NCI-H146 treated with DMSO at 0.1 percent for 48 hours (cell line): ENCODE results near the gene ZNF219.
"Not testable (repeated sequence)": the region's sequence is repeated elsewhere in the genome, so short reads cannot be mapped to it uniquely, and the experiment has no call there.

Experiments used
- DNase-seq: peaks from one replicate; lab custom pipeline; 2025; ENCODE audit not compliant: unreplicated experiment; lab: John Stamatoyannopoulos, UW

The ZNF219 gene

GRCh38 chr14:21049271-21049673, 49.2 kb downstream of the ZNF219 start:
- DNase-seq: no peak

DNA sequence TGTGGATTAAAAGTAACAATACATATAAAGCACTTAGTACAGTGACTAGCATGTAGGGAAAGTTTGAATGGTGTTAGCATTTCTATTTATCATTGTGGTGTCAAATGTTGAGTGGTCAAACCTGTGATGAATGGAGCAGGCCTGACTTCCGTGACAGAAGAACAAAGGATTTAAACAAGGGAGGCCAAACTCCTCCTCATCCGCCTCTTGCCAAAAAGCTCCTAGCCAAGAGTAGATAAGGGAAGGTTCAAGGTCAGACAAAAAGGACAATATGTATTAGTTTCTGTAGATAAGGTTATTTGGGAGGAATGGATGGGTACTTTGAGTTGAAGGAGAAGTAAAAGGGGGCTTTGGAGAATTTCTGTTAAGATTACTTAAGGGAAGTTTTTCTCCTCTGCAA, 49.8 kb downstream of the ZNF219 start:
- no peak for DNase-seq

DNA sequence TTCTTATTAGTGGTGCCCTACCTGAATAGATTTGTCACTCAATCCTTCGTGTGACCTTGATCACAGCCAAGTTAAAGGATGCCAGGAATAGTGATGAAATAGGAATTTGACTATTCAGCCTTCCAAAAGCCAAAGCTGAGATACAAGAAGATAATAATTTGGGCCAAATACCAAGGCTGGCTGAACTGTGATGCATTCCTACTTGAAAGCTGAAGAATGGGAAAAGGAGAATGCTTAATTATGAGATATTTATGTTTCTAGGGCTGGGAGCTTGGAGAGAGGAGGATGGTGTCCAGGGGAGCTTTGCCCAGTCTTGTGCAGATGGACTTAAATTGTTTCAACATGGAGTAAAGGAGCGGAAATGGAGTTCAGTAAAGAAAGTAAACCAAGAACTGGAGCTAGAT, 51.1 kb downstream of the ZNF219 start:
- DNase-seq: no peak

DNA sequence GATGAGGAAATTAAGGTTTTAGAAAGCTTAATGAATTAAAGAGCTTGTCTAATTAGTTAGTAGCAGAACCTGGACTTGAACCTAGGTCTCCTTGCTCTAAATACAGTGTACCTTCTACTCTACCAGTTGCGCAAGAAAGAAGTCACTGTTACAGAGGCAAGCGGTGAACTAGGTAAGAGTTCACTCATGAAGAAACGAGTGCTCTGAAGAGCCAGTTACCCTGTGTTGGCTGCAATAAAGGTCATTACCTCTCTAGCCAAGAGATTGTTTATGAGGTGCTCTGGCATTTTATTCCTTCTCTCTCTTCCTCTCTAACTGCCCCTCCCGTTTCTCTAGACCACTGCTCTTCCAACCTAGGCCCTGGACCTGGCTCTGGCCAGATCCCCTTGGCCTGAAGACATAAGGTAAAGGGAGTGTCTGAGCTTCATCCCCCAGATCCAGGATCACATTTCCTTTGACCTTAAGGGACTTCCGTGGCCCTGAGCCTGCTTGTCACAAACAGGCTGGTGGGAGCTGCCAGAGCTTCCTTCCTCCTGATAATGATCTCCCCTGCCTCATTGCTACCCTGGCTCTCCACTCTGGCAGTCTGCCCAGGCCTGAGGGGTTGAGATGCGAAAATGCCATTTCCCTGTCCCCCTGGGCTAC, 54.4 kb downstream of the ZNF219 start:
- DNase-seq: no peak

DNA sequence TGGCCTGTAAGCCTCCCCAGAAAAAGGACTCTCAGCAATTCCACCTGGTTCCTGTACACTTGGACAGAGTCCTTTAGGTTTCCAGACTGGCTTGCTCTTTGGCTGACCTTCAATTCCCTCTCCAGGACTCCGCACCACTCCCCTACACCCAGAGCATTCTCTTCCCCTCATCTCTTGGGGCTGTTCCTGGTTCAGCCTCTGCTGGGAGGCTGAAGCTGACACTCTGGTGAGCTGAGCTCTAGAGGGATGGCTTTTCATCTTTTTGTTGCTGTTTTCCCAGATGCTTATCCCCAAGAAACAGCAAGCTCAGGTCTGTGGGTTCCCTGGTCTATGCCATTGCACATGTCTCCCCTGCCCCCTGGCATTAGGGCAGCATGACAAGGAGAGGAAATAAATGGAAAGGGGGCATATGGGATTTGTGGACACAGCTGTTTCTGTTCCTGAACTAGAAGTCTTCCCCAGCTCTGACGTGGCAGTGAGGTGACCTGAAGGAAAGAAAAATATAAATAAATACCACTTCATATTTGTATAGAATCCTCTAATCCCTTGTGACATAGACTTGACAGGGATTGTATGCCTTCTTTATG, 55.0 kb downstream of the ZNF219 start:
- DNase-seq: no peak

DNA sequence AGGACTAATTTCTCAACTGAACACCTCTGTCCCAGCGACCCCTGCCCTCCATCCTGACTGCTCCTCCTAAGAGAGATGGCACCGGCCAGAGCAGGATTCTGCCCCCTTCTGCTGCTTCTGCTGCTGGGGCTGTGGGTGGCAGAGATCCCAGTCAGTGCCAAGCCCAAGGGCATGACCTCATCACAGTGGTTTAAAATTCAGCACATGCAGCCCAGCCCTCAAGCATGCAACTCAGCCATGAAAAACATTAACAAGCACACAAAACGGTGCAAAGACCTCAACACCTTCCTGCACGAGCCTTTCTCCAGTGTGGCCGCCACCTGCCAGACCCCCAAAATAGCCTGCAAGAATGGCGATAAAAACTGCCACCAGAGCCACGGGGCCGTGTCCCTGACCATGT, 55.5 kb downstream of the ZNF219 start:
- DNase-seq: no peak

GRCh38 chr14:21041676-21042433, 56.6 kb downstream of the ZNF219 start, which contains the start of gene RNASE7:
TSS of gene RNASE7 (plus strand) at chr14:21042362. CDS start at chr14:21042993, 631 bp downstream.
- no peak for DNase-seq

DNA sequence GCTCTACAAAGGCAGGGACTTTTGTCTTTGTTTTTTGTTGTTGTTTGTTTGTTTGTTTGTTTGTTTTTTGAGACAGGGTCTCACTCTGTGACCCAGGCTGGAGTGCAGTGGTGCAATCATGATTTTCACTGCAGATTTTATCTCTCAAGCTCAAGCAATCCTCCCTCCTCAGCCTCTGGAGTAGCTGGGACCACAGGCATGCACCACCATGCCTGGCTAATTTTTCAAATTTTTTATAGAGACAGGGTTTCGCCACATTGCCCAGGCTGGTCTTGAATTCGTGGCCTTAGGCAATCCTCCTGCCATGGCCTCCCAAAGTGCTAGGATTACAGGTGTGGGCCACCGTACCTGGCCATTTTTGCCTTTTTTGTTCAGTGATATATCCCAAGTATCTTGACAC, 57.5 kb downstream of the ZNF219 start:
- not testable (repeated sequence) for DNase-seq

DNA sequence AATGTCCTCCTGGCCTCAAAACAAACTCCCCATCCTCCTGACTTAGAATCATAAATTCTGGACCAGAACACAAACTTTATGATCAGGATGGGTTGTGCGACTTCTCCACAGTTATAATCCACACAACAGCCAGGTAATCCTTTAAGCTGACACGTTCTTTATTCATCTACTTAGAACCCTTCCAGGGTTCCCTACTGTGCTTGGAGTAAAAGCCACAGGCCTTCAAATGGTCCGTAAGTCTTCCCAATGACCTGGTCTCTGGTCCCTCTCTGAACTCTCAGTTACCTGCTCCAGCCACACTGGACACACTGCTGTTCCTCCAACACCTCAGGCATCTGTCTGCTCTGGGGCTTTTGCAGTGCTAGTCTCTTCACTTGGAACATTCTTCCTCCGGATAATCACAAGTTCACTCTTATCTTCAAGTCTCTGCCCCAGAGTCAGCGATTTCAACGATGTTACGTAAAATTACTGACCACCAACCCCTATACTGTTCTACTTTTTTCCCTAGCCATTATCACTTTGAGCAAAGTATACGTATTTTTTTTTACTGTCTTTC, 58.0 kb downstream of the ZNF219 start:
- no peak for DNase-seq
